Activated T-cell treated with anti-CD3 and anti-CD28 coated beads, Interleukin-2, amount 50 U/mL, for 24 hours (primary cell): ENCODE data around the gene RIMKLB.
"Not testable (repeated sequence)": the region's sequence is repeated elsewhere in the genome, so short reads cannot be mapped to it uniquely, and the experiment has no call there.

Experiments used
- DNase-seq: peaks from one replicate; pipeline ENCODE4 v3.0.0-alpha.2; 2020
- H3K27ac Mint-ChIP-seq: 2 replicates; pipeline ENCODE4 v1.8.0; 2020; ENCODE audit warnings: mild to moderate bottlenecking, mixed read lengths
- H3K27me3 Mint-ChIP-seq: 2 replicates; pipeline ENCODE4 v1.8.0; 2020; ENCODE audit warnings: mixed read lengths
- H3K36me3 Mint-ChIP-seq: 2 replicates; pipeline ENCODE4 v1.8.0; 2020; ENCODE audit warnings: low read depth, mixed read lengths
- H3K4me1 Mint-ChIP-seq: 2 replicates; pipeline ENCODE4 v1.8.0; 2020; ENCODE audit warnings: low read depth, mixed read lengths
- H3K4me3 Mint-ChIP-seq: 2 replicates; pipeline ENCODE4 v1.8.0; 2020; ENCODE audit warnings: mild to moderate bottlenecking, moderate library complexity, mixed read lengths
- H3K9me3 Mint-ChIP-seq: 2 replicates; pipeline ENCODE4 v1.8.0; 2020; ENCODE audit warnings: mixed read lengths

RIMKLB gene

GRCh38 chr12:8805487-8805886, 107.7 kb downstream of the RIMKLB start:
- DNase-seq, H3K9me3 Mint-ChIP-seq, H3K36me3 Mint-ChIP-seq, H3K4me3 Mint-ChIP-seq, H3K4me1 Mint-ChIP-seq, H3K27ac Mint-ChIP-seq, H3K27me3 Mint-ChIP-seq: not testable (repeated sequence)

GRCh38 chr12:8807084-8807483, 109.3 kb downstream of the RIMKLB start:
- not testable (repeated sequence) for H3K27ac Mint-ChIP-seq, H3K27me3 Mint-ChIP-seq, H3K9me3 Mint-ChIP-seq, DNase-seq, H3K4me3 Mint-ChIP-seq, H3K36me3 Mint-ChIP-seq, H3K4me1 Mint-ChIP-seq

DNA sequence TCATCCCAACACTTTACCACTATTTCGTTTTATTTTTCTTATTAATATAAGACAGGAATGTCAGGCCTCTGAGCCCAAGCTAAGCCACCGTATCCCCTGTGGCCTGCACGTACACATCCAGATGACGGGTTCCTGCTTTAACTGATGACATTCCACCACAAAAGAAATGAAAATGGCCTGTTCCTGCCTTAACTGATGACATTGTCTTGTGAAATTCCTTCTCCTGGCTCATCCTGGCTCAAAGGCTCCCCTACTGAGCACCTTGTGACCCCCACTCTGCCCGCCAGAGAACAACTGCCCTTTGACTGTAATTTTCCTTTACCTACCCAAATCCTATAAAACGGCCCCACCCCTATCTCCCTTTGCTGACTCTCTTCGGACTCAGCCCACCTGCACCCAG, 112.3 kb downstream of the RIMKLB start:
- not testable (repeated sequence) for DNase-seq, H3K27ac Mint-ChIP-seq, H3K4me3 Mint-ChIP-seq, H3K36me3 Mint-ChIP-seq, H3K27me3 Mint-ChIP-seq, H3K4me1 Mint-ChIP-seq, H3K9me3 Mint-ChIP-seq

DNA sequence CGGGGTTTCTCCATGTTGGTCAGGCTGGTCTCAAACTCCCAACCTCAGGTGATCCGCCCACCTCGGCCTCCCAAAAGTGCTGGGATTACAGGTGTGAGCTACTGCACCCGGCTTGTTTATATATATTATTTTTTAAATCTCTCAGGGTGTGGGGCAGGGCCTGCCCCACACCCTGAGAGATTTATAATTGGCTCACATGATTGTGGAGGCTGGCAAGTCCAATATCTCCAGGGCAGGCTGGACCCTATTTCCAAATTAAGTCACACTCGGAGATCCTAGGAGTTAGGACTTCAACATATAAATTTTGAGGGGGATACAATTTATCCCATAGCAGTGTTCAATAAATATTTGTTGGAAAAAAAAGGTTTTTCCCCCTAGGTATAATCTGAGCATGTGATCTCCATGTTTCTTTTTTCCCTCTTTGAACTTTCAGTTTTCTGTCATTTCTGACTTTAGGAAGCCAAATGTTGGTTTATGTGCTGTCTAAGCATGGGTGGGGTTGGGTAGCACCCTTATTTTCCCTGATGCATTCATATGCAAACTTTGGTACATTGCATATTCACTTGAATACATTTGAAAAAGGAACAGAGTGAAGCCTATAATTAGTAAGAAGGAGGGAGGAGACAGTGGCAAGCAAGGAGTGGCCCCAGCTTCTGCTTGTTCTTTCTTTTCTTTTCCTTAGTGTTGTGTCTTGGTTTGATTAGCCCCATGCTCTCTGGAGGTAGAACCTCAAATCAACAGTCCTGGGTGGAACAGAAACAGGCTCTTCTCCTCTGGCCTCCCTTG, 116.0 kb downstream of the RIMKLB start:
- Mint-ChIP-seq H3K36me3 (no peaks in the 10 kb centered on the region), H3K27me3 (no peaks in the 10 kb centered on the region), H3K9me3 (no peaks in the 10 kb centered on the region), H3K27ac (no peak overlapping the region), H3K4me1 (no peaks in the 10 kb centered on the region), H3K4me3 (no peak overlapping the region)
- no peak for DNase-seq

DNA sequence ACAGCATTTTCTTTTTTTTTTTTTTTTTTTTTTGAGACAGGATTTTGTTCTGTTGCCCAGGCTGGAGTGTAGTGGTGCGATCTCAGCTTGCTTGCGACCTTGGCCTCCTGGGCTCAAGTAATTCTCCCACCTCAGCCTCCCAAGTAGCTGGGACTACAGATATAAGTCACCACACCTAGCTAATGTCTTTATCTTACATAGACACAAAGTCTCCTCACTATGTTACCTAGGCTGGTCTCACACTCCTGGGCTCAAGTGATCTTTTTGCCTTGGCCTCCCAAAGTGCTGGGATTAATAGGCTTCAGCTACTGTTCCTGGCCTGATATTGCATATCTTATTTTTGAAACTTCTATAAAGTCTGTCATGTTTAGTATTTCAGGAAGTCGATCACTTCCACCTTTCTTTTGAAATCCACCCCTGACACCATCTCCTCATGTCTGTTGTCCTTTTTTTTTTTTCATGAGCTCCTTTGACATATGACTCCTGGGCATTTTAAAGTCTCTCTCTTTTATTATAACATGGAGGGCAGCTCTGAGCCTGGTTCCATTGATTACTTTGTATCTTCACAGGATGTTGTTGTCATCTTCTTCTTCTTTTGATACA, 118.8 kb downstream of the RIMKLB start:
- no peaks in the 10 kb centered on the region for H3K4me1 Mint-ChIP-seq
- no peaks in the 10 kb centered on the region for H3K27me3 Mint-ChIP-seq
- H3K27ac Mint-ChIP-seq: no peak overlapping the region
- H3K9me3 Mint-ChIP-seq: no peaks in the 10 kb centered on the region
- H3K4me3 Mint-ChIP-seq: no peak overlapping the region
- H3K36me3 Mint-ChIP-seq: no peaks in the 10 kb centered on the region
- no peak for DNase-seq

- Mint-ChIP-seq H3K4me1 (no peaks in the 10 kb centered on the region), H3K27ac (no peak overlapping the region), H3K36me3 (no peaks in the 10 kb centered on the region), H3K27me3 (no peaks in the 10 kb centered on the region), H3K4me3 (no peak overlapping the region), H3K9me3 (no peaks in the 10 kb centered on the region)
- DNase-seq: no peak
Measured at GRCh38 chr12:8817856-8818255, 120.1 kb downstream of the RIMKLB start.

- no peak overlapping the region for H3K4me3 Mint-ChIP-seq
- no peaks in the 10 kb centered on the region for H3K4me1 Mint-ChIP-seq
- no peaks in the 10 kb centered on the region for H3K27me3 Mint-ChIP-seq
- H3K27ac Mint-ChIP-seq: no peak overlapping the region
- DNase-seq: no peak
- no peaks in the 10 kb centered on the region for H3K36me3 Mint-ChIP-seq
- no peaks in the 10 kb centered on the region for H3K9me3 Mint-ChIP-seq
Measured at GRCh38 chr12:8818526-8818925, 120.7 kb downstream of the RIMKLB start.

GRCh38 chr12:8819666-8819980, 121.8 kb downstream of the RIMKLB start:
- H3K27ac Mint-ChIP-seq: no peak overlapping the region
- no peaks in the 10 kb centered on the region for H3K36me3 Mint-ChIP-seq
- no peaks in the 10 kb centered on the region for H3K4me1 Mint-ChIP-seq
- no peaks in the 10 kb centered on the region for H3K27me3 Mint-ChIP-seq
- no peak for DNase-seq
- no peak overlapping the region for H3K4me3 Mint-ChIP-seq
- H3K9me3 Mint-ChIP-seq: no peaks in the 10 kb centered on the region

DNA sequence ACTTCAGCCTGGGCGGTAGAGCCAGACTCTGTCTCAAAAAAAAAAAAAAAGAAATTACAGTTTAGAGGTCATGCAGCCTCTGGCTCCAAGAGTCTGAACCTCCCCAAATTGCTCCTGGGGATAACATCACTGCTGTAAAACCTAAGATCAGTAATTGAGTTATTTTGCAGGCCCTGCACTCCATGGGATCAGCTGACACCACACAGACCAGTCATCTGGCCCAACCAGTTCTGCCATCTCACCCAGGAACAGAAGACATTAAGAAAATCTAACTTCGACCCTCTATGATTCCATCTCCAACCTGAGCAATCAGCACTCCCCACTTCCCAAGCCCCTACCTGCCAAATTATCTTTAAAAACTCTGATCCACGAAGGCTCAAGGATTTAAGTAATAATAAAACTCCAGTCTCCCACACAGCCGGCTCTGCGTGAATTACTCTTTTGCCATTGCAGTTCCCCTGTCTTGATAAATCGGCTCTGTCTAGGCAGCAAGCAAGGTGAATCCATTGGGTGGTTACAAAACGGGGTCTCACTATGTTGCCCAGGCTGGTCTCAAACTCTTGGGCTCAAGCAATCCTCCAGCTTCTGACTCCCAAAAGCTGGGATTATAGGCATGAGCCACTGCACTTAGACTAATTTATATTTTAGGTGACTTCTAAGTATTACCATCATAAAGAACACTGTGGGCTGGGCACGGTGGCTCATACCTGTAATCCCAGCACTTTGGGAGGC, 123.1 kb downstream of the RIMKLB start:
- not testable (repeated sequence) for DNase-seq, H3K9me3 Mint-ChIP-seq, H3K27me3 Mint-ChIP-seq

GRCh38 chr12:8821591-8821990, 123.8 kb downstream of the RIMKLB start:
- Mint-ChIP-seq H3K4me1 (no peaks in the 10 kb centered on the region), H3K27ac (no peak overlapping the region), H3K27me3 (peaks cover 3% of the 10 kb centered on the region), H3K36me3 (no peaks in the 10 kb centered on the region), H3K9me3 (no peaks in the 10 kb centered on the region), H3K4me3 (no peak overlapping the region)
- DNase-seq: no peak

More for the DNA sequence above, 123.1 kb downstream of the RIMKLB start:
- H3K4me1 Mint-ChIP-seq, H3K4me3 Mint-ChIP-seq, H3K27ac Mint-ChIP-seq, H3K36me3 Mint-ChIP-seq: not testable (repeated sequence)

DNA sequence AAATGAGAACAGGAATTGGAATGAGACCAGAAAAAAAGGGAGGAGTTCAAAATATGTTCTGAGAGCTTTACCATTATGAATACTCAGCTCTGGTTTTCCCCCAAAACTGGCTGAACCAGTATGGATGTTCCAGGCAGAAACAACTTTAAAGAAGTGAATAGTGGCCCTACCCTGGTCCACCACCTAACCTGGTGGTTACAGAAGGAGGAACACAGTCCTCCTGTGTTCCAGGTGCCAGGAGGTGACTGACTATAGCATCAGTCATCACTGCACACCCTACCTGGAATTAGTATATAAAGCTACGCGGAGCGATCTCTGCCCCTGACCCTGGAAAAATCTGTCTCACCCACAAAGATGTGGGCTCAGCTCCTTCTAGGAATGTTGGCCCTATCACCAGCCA, 124.5 kb downstream of the RIMKLB start, which contains the start of gene A2ML1:
TSS of gene A2ML1 (plus strand) at position 324 of the 400 bp plus-strand sequence. CDS start at position 355, 31 bp downstream.
- Mint-ChIP-seq H3K9me3 (peaks cover 2% of the 10 kb centered on the region), H3K27me3 (peaks cover 3% of the 10 kb centered on the region), H3K27ac (no peak within 1 kb of the TSS), H3K4me3 (no peak within 1 kb of the TSS), H3K4me1 (peaks cover under 1% of the 10 kb centered on the region), H3K36me3 (no peaks in the 10 kb centered on the region)
- DNase-seq: no peak

DNA sequence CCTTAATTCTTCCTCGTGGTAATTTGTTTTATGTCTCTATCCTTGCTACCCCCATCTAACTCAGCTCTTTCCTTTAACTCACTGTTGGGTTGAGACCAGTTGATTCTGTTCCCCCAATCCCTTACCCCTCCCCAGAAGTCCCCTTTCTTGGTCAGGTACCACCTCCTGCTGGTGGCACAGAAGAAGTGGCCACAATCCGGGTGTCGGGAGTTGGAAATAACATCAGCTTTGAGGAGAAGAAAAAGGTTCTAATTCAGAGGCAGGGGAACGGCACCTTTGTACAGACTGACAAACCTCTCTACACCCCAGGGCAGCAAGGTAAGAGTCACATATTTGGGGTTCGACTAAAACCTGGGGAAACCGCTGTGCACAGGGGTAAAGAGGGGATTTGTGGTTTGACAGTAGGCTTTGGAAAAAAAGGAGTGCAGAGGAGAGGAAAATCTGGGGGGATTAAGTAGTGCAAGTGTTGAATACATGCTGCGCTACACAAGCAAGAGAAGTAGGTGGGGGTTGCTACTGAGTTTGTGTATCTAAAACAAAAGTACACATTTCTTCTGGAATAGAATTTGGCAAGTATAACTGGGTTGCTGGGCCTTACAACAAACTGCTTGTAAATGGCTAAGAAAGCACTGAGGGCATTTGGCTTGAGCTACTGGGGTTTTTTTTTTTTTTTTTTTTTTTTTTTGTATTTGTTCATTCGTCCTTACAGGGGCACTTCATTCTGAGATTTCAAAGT, 125.9 kb downstream of the RIMKLB start:
- Mint-ChIP-seq H3K27me3 (peaks cover 3% of the 10 kb centered on the region), H3K9me3 (peaks cover 2% of the 10 kb centered on the region), H3K27ac (no peak overlapping the region), H3K36me3 (no peaks in the 10 kb centered on the region), H3K4me3 (no peak overlapping the region), H3K4me1 (peaks cover 5% of the 10 kb centered on the region)
- DNase-seq: no peak

- H3K4me3 Mint-ChIP-seq: no peak overlapping the region
- peaks cover 5% of the 10 kb centered on the region for H3K4me1 Mint-ChIP-seq
- H3K36me3 Mint-ChIP-seq: no peaks in the 10 kb centered on the region
- H3K27ac Mint-ChIP-seq: peak overlapping the region; percentile 2
- no peak for DNase-seq
- H3K9me3 Mint-ChIP-seq: peaks cover 2% of the 10 kb centered on the region
- H3K27me3 Mint-ChIP-seq: peaks cover 9% of the 10 kb centered on the region
Measured at GRCh38 chr12:8827551-8828256, 129.9 kb downstream of the RIMKLB start.
